Measurements from ENCODE around the gene CACNA1I. TPM values are rescaled to one million over a fixed set of nuclear protein-coding genes. Genes with fewer than 3 reads are reported as not detected.

CACNA1I gene
- total RNA-seq, 1 donor from 2014 or later, result 0.07 TPM

GRCh38 chr22:39635719-39636118, 65.2 kb downstream of the CACNA1I start:
- no peak for DNase-seq (ENCODE audit: low read depth, low spot score)
- peaks cover 4% of the 10 kb centered on the region for H3K9me3 Mint-ChIP-seq
- no peaks in the 10 kb centered on the region for H3K4me1 Mint-ChIP-seq
- H3K27ac Mint-ChIP-seq (ENCODE audit: unreplicated experiment), result no peak overlapping the region
- no peak for TF ChIP-seq CTCF (conservative IDR thresholded peaks at IDR 0.05)
- H3K4me3 Mint-ChIP-seq, result no peak overlapping the region
- no peaks in the 10 kb centered on the region for H3K36me3 Mint-ChIP-seq (ENCODE audit: low read depth)
- no peaks in the 10 kb centered on the region for H3K27me3 Mint-ChIP-seq (ENCODE audit: low read depth)

- Mint-ChIP-seq H3K4me1 (no peaks in the 10 kb centered on the region), H3K27me3 (ENCODE audit: low read depth) (peaks cover 5% of the 10 kb centered on the region), H3K36me3 (ENCODE audit: low read depth) (no peaks in the 10 kb centered on the region), H3K27ac (ENCODE audit: unreplicated experiment) (no peak overlapping the region), H3K9me3 (peaks cover 4% of the 10 kb centered on the region), H3K4me3 (no peak overlapping the region)
- DNase-seq (ENCODE audit: low read depth, low spot score), result no peak
- no peak for TF ChIP-seq CTCF (conservative IDR thresholded peaks at IDR 0.05)
Observed at GRCh38 chr22:39638958-39639357, 68.4 kb downstream of the CACNA1I start.

GRCh38 chr22:39641660-39642310, 71.2 kb downstream of the CACNA1I start:
- H3K4me3 Mint-ChIP-seq, result no peak overlapping the region
- H3K4me1 Mint-ChIP-seq, result no peaks in the 10 kb centered on the region
- H3K27ac Mint-ChIP-seq (ENCODE audit: unreplicated experiment), result no peak overlapping the region
- no peak for DNase-seq (ENCODE audit: low read depth, low spot score)
- H3K36me3 Mint-ChIP-seq (ENCODE audit: low read depth), result no peaks in the 10 kb centered on the region
- peaks cover 5% of the 10 kb centered on the region for H3K27me3 Mint-ChIP-seq (ENCODE audit: low read depth)
- peaks cover 4% of the 10 kb centered on the region for H3K9me3 Mint-ChIP-seq
- TF ChIP-seq CTCF (conservative IDR thresholded peaks at IDR 0.05), result no peak

- Mint-ChIP-seq H3K36me3 (ENCODE audit: low read depth) (no peaks in the 10 kb centered on the region), H3K27me3 (ENCODE audit: low read depth) (peaks cover 5% of the 10 kb centered on the region), H3K4me3 (no peak overlapping the region), H3K9me3 (peaks cover 4% of the 10 kb centered on the region), H3K27ac (ENCODE audit: unreplicated experiment) (no peak overlapping the region), H3K4me1 (no peaks in the 10 kb centered on the region)
- no peak for DNase-seq (ENCODE audit: low read depth, low spot score)
- TF ChIP-seq CTCF (conservative IDR thresholded peaks at IDR 0.05), result no peak
Observed at GRCh38 chr22:39643311-39644083, 72.9 kb downstream of the CACNA1I start.

GRCh38 chr22:39645532-39645931, 75.0 kb downstream of the CACNA1I start:
- no peaks in the 10 kb centered on the region for H3K36me3 Mint-ChIP-seq (ENCODE audit: low read depth)
- DNase-seq (ENCODE audit: low read depth, low spot score), result no peak
- no peak for TF ChIP-seq CTCF (conservative IDR thresholded peaks at IDR 0.05)
- no peak overlapping the region for H3K4me3 Mint-ChIP-seq
- peaks cover 5% of the 10 kb centered on the region for H3K27me3 Mint-ChIP-seq (ENCODE audit: low read depth)
- no peaks in the 10 kb centered on the region for H3K9me3 Mint-ChIP-seq
- H3K27ac Mint-ChIP-seq (ENCODE audit: unreplicated experiment), result no peak overlapping the region
- H3K4me1 Mint-ChIP-seq, result no peaks in the 10 kb centered on the region
